Activated CD8-positive, alpha-beta memory T cell treated with anti-CD3 and anti-CD28 coated beads for 1 hour (primary cell): ENCODE measurements around the gene RALGPS1.

Experiments
- DNase-seq, 2 donors: peaks; one replicate each; pipeline ENCODE4 v3.0.0-alpha.2; 2020; ENCODE audit warnings: low read depth in 1 of 2; ENCODE audit errors: extremely low read depth in 1 of 2

The RALGPS1 gene

GRCh38 chr9:126914458-126915280 lies at the start of gene RALGPS1:
TSS of gene RALGPS1 (plus strand) at chr9:126914782. CDS start at chr9:126962290, 47,508 bp downstream.
- DNase-seq, result peak; percentile 73 to 78

- DNase-seq, result no peak
Observed at GRCh38 chr9:126869368-126869767, 45.2 kb upstream of the RALGPS1 start.

GRCh38 chr9:126872516-126872915 lies 42.1 kb upstream of the RALGPS1 start:
- no peak for DNase-seq

GRCh38 chr9:126874546-126875314 lies 39.9 kb upstream of the RALGPS1 start:
- no peak for DNase-seq

GRCh38 chr9:126875756-126876510 lies 38.6 kb upstream of the RALGPS1 start:
- DNase-seq, result no peak

- no peak for DNase-seq
Observed at GRCh38 chr9:126876531-126876930, 38.1 kb upstream of the RALGPS1 start.

- no peak for DNase-seq
Observed at GRCh38 chr9:126877418-126877817, 37.2 kb upstream of the RALGPS1 start.

- no peak for DNase-seq
Observed at GRCh38 chr9:126879288-126879687, 35.3 kb upstream of the RALGPS1 start.

- no peak for DNase-seq
Observed at GRCh38 chr9:126880226-126880946, 34.2 kb upstream of the RALGPS1 start.

- no peak for DNase-seq
Observed at GRCh38 chr9:126880947-126881332, 33.6 kb upstream of the RALGPS1 start.

- DNase-seq, result no peak
Observed at GRCh38 chr9:126882746-126883145, 31.8 kb upstream of the RALGPS1 start.

- no peak for DNase-seq
Observed at GRCh38 chr9:126883636-126884035, 30.9 kb upstream of the RALGPS1 start.

GRCh38 chr9:126885131-126885641 lies 29.4 kb upstream of the RALGPS1 start:
- no peak for DNase-seq

GRCh38 chr9:126886034-126886822 lies 28.4 kb upstream of the RALGPS1 start:
- no peak for DNase-seq

GRCh38 chr9:126886897-126887296 lies 27.7 kb upstream of the RALGPS1 start:
- no peak for DNase-seq

- no peak for DNase-seq
Observed at GRCh38 chr9:126891676-126892075, 22.9 kb upstream of the RALGPS1 start.

- no peak for DNase-seq
Observed at GRCh38 chr9:126893079-126893478, 21.5 kb upstream of the RALGPS1 start.

GRCh38 chr9:126894052-126894603 lies 20.5 kb upstream of the RALGPS1 start:
- no peak for DNase-seq

- DNase-seq, result no peak
Observed at GRCh38 chr9:126902210-126902609, 12.4 kb upstream of the RALGPS1 start.
